ENCODE data around the gene SPOCK2. TPM values are rescaled to one million over a fixed set of nuclear protein-coding genes. Genes with fewer than 3 reads are reported as not detected.

The SPOCK2 gene
- polyA plus RNA-seq, 1 experiment = 0.02 TPM

DNA sequence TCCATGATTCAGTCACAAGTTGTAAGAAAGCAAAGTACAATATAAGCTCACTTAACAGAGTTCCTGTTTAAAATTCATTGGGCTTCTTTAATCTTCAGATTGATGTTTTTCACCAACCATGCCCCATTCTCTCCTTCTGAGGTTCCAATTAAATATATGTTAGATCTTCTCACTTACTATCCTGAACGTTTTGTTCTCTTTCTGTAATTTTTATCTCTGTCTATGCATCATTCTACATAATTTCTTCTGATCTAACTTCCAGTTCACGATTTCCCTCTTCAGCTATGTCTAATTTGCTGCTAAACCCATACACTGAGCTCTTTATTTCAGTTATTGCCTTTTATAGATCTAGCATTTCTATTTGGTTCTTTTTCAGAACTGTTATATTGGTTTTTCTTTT, 28.0 kb upstream of the SPOCK2 start:
- Histone ChIP-seq H3K9me3 (ENCODE audit: control insufficient read depth, insufficient read depth, low read length) (peaks cover 4% of the 10 kb centered on the region; the same call in 1 of the 2 replicates), H3K27me3 (ENCODE audit: control insufficient read depth, insufficient read depth, low read length) (no peaks in the 10 kb centered on the region), H3K27ac (ENCODE audit: low read depth, low read length) (no peak overlapping the region), H3K4me3 (ENCODE audit: low read depth, low read length) (no peak overlapping the region)
- DNase-seq (ENCODE audit: low read depth, low spot score) = no peak
- TF ChIP-seq, protein P1, sequence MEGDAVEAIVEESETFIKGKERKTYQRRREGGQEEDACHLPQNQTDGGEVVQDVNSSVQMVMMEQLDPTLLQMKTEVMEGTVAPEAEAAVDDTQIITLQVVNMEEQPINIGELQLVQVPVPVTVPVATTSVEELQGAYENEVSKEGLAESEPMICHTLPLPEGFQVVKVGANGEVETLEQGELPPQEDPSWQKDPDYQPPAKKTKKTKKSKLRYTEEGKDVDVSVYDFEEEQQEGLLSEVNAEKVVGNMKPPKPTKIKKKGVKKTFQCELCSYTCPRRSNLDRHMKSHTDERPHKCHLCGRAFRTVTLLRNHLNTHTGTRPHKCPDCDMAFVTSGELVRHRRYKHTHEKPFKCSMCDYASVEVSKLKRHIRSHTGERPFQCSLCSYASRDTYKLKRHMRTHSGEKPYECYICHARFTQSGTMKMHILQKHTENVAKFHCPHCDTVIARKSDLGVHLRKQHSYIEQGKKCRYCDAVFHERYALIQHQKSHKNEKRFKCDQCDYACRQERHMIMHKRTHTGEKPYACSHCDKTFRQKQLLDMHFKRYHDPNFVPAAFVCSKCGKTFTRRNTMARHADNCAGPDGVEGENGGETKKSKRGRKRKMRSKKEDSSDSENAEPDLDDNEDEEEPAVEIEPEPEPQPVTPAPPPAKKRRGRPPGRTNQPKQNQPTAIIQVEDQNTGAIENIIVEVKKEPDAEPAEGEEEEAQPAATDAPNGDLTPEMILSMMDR (IDR thresholded peaks at IDR 0.05; ENCODE audit: low read depth, low read length) = no peak
- ChIA-PET POLR2A (no interaction called here), CTCF (interaction anchor here (0.6 to 2.2 kb wide), 5 partner anchors 10 to 221 kb away, joined by 3 to 11 read pairs (median 3); no protein-coding TSS in a partner anchor)

DNA sequence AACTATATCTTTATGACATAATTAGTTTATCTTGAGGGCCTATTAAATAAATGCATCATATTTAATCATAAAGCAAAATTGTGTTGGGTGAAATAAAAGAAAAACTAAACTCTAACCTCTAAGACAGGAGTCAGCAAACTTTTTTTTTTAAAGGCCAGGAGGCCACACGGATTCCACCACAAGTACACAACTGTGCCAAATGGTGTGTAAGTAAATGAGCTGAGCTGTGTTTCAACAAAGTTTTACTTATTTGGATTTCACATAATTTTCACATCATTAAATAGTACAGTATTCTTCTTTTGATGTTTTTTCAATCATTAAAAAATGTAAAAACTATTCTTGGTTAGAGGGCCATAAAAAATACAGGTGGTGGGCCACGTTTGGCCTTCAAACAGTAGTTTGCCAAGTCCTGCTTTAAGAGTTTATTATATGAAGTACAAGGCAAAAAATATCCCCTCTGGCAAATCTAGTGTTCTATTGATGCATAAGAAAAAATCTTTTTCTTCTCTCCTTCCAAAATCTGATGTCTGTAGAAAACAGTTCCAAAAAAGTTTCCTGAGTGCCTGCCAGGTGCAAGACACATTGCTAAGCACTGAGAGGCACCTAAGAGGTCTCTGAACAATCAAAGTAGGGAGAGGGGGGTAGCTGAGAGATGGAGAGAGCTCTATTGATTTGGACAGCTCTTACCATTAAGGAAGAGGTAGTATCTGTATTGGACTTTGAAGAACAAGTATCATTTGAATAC, 26.5 kb upstream of the SPOCK2 start:
- peaks cover 4% of the 10 kb centered on the region; the same call in 1 of the 2 replicates for H3K9me3 ChIP-seq (ENCODE audit: control insufficient read depth, insufficient read depth, low read length)
- H3K27me3 ChIP-seq (ENCODE audit: control insufficient read depth, insufficient read depth, low read length) = no peaks in the 10 kb centered on the region
- no peak overlapping the region for H3K27ac ChIP-seq (ENCODE audit: low read depth, low read length)
- ChIA-PET CTCF (interaction anchor here (1.0 to 3.0 kb wide), 2 partner anchors 11 to 66 kb away, joined by 4 to 13 read pairs; no protein-coding TSS in a partner anchor), POLR2A (interaction anchor here (0.6 kb wide), 1 partner anchor 13 kb away, joined by 3 read pairs; no protein-coding TSS in a partner anchor)
- no peak overlapping the region for H3K4me3 ChIP-seq (ENCODE audit: low read depth, low read length)
- no peak for DNase-seq (ENCODE audit: low read depth, low spot score)
- TF ChIP-seq, protein P1 (IDR thresholded peaks at IDR 0.05; ENCODE audit: low read depth, low read length) = no peak

DNA sequence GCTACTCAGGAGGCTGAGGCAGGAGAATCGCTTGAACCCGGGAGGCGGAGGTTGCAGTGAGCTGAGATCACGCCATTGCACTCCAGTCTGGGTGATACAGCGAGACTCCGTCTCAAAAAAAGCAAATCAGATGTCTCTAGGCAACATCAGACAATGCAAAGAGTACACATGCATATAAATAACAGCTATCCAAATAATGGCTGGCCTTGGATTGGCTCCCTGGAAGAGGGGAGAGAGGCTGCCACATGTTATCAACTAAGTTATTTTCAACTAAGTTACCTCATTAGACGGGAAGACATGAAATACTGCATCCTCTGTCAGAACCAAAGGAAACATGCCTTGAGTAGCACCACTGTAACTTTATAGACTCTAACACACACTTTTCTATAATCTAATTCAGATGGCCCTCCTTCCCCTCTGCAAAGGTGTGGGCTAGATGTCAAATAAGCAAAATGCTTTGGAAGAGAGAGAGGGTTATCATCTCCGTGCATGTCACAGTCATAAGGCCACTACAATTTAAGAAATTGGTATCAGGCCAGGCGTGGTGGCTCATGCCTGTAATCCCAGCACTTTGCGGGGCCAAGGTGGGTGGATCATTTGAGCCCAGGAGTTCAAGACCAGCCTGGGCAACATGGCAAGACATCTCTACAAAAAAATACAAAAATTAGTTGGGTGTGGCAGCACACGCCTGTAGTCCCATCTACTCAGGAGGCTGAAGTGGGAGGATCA, 22.5 kb upstream of the SPOCK2 start:
- Histone ChIP-seq H3K9me3 (ENCODE audit: control insufficient read depth, insufficient read depth, low read length) (no peaks in the 10 kb centered on the region), H3K4me3 (ENCODE audit: low read depth, low read length) (no peak overlapping the region), H3K27me3 (ENCODE audit: control insufficient read depth, insufficient read depth, low read length) (no peaks in the 10 kb centered on the region), H3K27ac (ENCODE audit: low read depth, low read length) (no peak overlapping the region)
- TF ChIP-seq, protein P1 (IDR thresholded peaks at IDR 0.05; ENCODE audit: low read depth, low read length) = no peak
- ChIA-PET CTCF (no interaction called here), POLR2A (no interaction called here)
- DNase-seq (ENCODE audit: low read depth, low spot score) = no peak

DNA sequence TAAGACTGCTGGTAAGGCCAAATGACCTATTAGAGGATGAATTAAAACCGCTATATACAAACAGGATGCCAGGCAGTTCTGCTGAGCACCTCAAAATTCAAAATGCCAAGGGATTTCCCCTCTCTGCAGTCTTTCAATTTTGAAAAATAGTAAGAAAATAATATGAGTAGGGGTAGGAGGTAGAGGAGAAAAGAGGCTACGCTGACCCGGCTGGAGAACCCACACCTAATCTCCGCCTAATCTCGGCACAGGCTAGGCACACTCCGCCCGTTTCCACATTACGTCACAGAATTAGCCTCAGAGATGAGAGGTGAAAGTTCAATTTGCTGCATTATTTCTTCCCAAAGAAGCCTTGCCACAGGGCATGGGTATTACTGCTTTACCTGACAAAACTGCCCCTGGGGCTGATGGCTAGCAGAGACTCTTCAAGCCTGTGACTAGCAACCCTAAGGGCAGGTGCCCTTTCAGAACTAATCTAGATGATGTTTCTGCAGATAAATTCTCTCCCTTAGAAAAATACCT, 21.3 kb upstream of the SPOCK2 start:
- TF ChIP-seq, protein P1 (IDR thresholded peaks at IDR 0.05; ENCODE audit: low read depth, low read length) = no peak
- no peak overlapping the region for H3K4me3 ChIP-seq (ENCODE audit: low read depth, low read length)
- no peak overlapping the region for H3K27ac ChIP-seq (ENCODE audit: low read depth, low read length)
- DNase-seq (ENCODE audit: low read depth, low spot score) = no peak
- H3K9me3 ChIP-seq (ENCODE audit: control insufficient read depth, insufficient read depth, low read length) = no peaks in the 10 kb centered on the region
- ChIA-PET CTCF (no interaction called here), POLR2A (no interaction called here)
- no peaks in the 10 kb centered on the region for H3K27me3 ChIP-seq (ENCODE audit: control insufficient read depth, insufficient read depth, low read length)

Measured in AG04450 (cell line).